Activated CD8-positive, alpha-beta T cell treated with anti-CD3 and anti-CD28 coated beads, Interleukin-2, amount 10 ng/mL, durations not matched to agents 7 days and 5 days (primary cell): Measurements from ENCODE around the gene NFIA. TPM values are rescaled to one million over a fixed set of nuclear protein-coding genes. Genes with fewer than 3 reads are reported as not detected.

Experiments used
- ATAC-seq: fragments of 150-1000 bp; cut with Tn5 transposase; one replicate; pipeline ENCODE4 v1.10.0; 2021; ENCODE audit warnings: moderate library complexity
- CTCF ChIA-PET: fragments of 350-600 bp; sonication (Branson Sonifier 250); formaldehyde crosslinking; loops from one replicate; lab custom pipeline; 2021; ENCODE audit warnings: antibody characterized with exemption; lab: Charles Lee
- POLR2A ChIA-PET: fragments of 350-600 bp; sonication (Branson Sonifier 250); formaldehyde crosslinking; loops from one replicate; lab custom pipeline; 2021; ENCODE audit warnings: antibody characterized with exemption; lab: Charles Lee
- DNase-seq: peaks from one replicate; pipeline ENCODE4 v3.0.0-alpha.2; 2020
- H3K27ac Mint-ChIP-seq: one replicate; pipeline ENCODE4 v1.8.0; 2021; ENCODE audit warnings: mild to moderate bottlenecking, mixed read lengths
- H3K27me3 Mint-ChIP-seq: one replicate; pipeline ENCODE4 v1.8.0; 2021; ENCODE audit warnings: low read depth, mixed read lengths
- H3K36me3 Mint-ChIP-seq: one replicate; pipeline ENCODE4 v1.8.0; 2021; ENCODE audit warnings: low read depth, mixed read lengths
- H3K4me1 Mint-ChIP-seq: one replicate; pipeline ENCODE4 v1.8.0; 2021; ENCODE audit warnings: low read depth, mixed read lengths
- H3K4me3 Mint-ChIP-seq: one replicate; pipeline ENCODE4 v1.8.0; 2021; ENCODE audit warnings: mild to moderate bottlenecking, mixed read lengths
- H3K9me3 Mint-ChIP-seq: one replicate; pipeline ENCODE4 v1.8.0; 2022; ENCODE audit warnings: mixed read lengths; ENCODE audit not compliant: insufficient read depth
- total RNA-seq, 2 experiments: library from RNA; stranded (reverse); gene quantifications; one replicate each; pipeline ENCODE4 v1.2.3, GENCODE V29; 2021

The NFIA gene
- total RNA-seq, 2 experiments from 2014 or later, result 0.66 to 0.78 TPM

DNA sequence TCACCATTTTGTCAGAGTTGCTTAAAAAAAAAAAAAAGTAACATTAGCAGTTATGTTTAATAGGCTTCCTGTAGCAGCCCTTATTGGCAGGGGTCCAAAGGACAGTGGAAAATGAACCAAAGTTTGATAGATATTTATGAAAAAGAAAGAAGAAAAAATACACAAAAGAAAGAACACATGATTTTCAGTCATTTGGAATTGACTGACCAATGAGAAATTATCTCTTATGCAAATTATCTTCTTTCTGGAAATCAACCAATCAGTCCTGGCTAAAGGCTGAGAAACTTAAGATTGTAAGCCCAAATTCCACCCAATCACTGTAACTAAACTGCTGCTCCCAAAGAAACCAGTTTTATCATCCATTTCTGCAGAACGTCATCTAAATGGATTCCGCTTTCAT, 360.2 kb downstream of the NFIA start:
- Mint-ChIP-seq H3K4me1 (no peaks in the 10 kb centered on the region), H3K4me3 (no peak overlapping the region), H3K27ac (no peak overlapping the region), H3K36me3 (no peaks in the 10 kb centered on the region), H3K27me3 (peaks cover 1% of the 10 kb centered on the region), H3K9me3 (no peaks in the 10 kb centered on the region)
- POLR2A ChIA-PET, result no interaction called here
- CTCF ChIA-PET, result no interaction called here
- ATAC-seq (no peak), DNase-seq (no peak)

DNA sequence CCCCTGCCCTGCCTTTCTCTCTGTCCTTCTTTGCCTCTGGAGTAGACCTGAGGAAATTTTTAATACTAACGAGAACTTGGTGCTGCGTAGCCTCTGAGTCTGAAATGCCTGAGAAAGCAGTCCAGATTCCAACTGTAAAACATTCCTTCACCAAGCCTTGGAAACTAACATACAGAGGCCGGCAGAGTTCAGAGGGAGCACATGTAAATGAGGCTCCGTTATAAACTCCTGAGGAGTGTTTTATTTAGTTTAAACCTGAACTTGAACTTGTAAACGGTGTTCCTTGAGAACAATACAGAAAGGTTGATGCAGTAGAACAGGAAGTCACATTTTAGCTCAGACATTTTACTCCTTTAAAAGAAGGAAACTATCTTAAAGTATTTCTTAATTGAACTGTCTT, 361.9 kb downstream of the NFIA start:
- no peaks in the 10 kb centered on the region for H3K27me3 Mint-ChIP-seq
- no peaks in the 10 kb centered on the region for H3K9me3 Mint-ChIP-seq
- CTCF ChIA-PET, result no interaction called here
- no peak overlapping the region for H3K4me3 Mint-ChIP-seq
- POLR2A ChIA-PET, result no interaction called here
- DNase-seq (no peak), ATAC-seq (no peak)
- no peaks in the 10 kb centered on the region for H3K4me1 Mint-ChIP-seq
- no peak overlapping the region for H3K27ac Mint-ChIP-seq
- H3K36me3 Mint-ChIP-seq, result no peaks in the 10 kb centered on the region

DNA sequence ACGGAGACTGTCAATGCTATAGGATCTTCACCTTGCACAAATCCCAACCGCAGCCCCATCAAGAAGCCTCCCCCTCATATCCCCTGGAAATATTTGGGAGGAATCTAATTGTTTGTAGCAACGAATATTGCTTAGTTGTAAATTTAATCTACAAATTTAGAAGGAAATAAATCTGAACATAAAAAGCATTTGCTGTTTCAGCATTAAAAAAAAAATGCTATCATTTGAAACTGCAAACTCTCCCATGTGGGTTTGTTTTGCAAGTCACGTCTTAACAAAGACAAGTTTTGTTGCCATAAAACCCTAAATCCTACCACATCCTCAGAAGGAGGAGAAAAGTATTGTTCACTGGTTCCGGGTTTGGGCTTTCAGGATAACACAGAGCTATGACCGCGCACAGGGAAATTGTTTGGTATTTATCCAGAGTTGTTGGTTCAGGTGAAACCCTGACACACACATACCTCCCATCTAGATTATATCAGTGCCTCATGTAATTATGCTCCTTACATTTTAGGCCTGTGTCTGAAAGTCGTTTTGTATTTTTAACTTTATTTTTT, 363.0 kb downstream of the NFIA start:
- Mint-ChIP-seq H3K4me1 (no peaks in the 10 kb centered on the region), H3K27me3 (no peaks in the 10 kb centered on the region), H3K27ac (no peak overlapping the region), H3K36me3 (no peaks in the 10 kb centered on the region), H3K9me3 (no peaks in the 10 kb centered on the region), H3K4me3 (no peak overlapping the region)
- ChIA-PET CTCF (no interaction called here), POLR2A (no interaction called here)
- no peak for DNase-seq
- ATAC-seq, result no peak

DNA sequence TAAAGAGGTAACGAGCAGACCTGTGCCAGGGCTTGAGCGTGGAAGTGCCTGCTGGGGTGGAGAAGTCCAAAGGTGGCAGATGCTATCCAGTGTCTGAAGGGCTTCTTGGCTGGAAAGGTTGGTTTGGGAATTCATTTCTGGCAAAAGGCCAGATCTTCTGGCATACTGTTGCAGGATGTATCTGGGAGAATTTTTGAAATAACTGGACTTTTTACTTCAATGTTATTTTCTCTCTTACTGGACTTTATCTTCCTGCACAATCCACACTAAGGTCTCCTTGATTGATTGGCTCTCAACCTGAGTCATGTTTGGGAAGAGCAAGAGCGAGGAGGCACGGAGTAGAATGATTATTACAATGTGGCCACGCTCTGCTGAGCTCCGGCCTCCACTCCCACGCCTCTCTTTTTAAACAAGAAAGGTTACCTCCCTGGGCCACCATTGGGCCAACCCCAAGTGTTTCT, 364.2 kb downstream of the NFIA start:
- no peak for ATAC-seq
- ChIA-PET POLR2A (interaction anchor here (0.7 kb wide), 1 partner anchor 60 kb away, joined by 3 read pairs; no protein-coding TSS in a partner anchor), CTCF (no interaction called here)
- no peaks in the 10 kb centered on the region for H3K4me1 Mint-ChIP-seq
- no peak overlapping the region for H3K27ac Mint-ChIP-seq
- no peak overlapping the region for H3K4me3 Mint-ChIP-seq
- H3K27me3 Mint-ChIP-seq, result no peaks in the 10 kb centered on the region
- H3K9me3 Mint-ChIP-seq, result no peaks in the 10 kb centered on the region
- DNase-seq, result no peak
- H3K36me3 Mint-ChIP-seq, result no peaks in the 10 kb centered on the region

DNA sequence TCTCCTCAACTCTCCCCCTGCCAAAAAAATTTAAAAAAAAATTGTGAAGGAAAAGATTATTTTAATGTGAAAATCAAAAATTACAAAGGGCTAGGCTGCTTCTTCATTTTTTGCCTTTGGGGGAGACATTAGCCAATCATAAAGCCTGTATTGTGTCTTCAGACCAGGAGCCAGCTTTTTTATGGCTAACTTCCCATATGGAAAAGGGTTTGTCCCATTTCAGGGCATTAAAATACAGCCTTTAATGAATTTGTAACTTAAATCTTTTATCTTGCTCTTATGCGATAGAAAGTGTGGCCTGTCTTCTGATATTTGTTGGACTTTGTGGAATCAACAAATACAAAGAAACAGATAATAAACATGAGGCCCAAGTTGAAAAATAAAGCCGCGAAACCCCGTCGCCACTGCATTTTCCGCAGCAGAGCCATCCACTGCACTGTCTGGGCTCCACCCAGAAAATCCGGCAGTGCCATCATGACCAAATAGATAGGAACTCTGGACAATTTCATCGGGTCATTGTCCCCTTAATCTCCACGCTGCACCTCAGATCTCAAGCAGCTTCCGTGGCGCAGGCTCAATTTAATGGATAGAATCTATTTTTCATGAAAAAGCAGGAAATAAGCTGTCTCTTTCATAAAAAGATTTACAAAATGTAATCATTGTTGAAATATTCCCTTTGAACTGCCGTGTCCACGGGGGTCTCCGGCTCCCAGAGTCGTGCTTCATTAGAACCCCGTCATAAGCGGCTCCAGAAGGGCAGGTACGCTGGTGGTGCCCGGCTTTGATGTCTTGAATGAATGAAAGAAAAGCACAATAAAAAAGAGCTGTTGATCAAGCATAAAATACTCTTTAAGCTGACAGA, 365.0 kb downstream of the NFIA start:
- Mint-ChIP-seq H3K27ac (no peak overlapping the region), H3K4me3 (no peak overlapping the region), H3K36me3 (no peaks in the 10 kb centered on the region), H3K27me3 (no peaks in the 10 kb centered on the region), H3K9me3 (no peaks in the 10 kb centered on the region), H3K4me1 (no peaks in the 10 kb centered on the region)
- no peak for ATAC-seq
- CTCF ChIA-PET, result no interaction called here
- POLR2A ChIA-PET, result interaction anchor here (0.7 kb wide), 1 partner anchor 60 kb away, joined by 3 read pairs; no protein-coding TSS in a partner anchor
- no peak for DNase-seq

DNA sequence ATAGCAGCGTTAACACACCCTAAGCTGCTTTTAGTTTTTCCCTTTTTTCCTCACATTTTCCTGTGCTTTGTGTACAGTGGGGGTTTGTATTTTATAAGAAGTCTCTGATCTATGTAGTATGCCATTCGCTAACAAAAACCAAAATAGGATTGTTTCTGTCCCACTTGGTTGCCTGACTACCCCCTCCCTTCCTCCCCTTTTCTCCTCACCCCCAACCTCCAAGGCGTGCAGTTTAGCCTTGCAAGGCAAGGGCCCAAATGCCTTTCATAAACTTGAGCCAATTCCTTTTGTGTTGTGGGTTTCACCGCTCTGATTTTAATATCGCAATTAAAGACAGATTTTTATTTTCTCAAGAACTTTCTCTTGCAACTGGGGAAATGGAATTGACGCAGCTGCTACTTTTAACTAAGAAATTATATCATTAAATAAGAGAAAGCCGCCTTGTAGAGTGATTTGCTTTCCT, 365.6 kb downstream of the NFIA start:
- no peak for DNase-seq
- peaks cover under 1% of the 10 kb centered on the region for H3K4me1 Mint-ChIP-seq
- H3K36me3 Mint-ChIP-seq, result no peaks in the 10 kb centered on the region
- H3K4me3 Mint-ChIP-seq, result no peak overlapping the region
- H3K27ac Mint-ChIP-seq, result no peak overlapping the region
- H3K27me3 Mint-ChIP-seq, result no peaks in the 10 kb centered on the region
- no peaks in the 10 kb centered on the region for H3K9me3 Mint-ChIP-seq
- CTCF ChIA-PET, result no interaction called here
- ATAC-seq, result no peak
- POLR2A ChIA-PET, result no interaction called here

DNA sequence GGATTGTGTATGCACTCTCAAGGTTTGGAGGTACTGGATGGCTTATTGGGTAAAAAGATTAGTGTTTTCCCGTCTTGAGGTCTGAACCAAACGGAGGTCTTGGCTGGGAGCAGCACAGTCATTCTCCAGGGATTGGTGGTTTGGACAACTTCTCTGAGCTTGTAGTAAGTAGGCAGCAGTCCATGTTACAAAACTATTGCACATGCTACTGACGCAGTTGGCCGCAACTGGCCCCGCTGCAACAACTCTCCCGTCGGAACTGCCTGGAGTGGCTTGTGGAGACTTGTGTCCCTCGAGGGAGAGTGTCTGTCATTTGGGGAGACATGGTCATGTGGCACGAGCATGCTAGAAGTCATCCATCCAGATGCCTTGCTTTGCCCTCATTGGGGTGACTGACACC, 366.6 kb downstream of the NFIA start:
- Mint-ChIP-seq H3K36me3 (no peaks in the 10 kb centered on the region), H3K27me3 (no peaks in the 10 kb centered on the region), H3K9me3 (no peaks in the 10 kb centered on the region), H3K4me1 (peaks cover 9% of the 10 kb centered on the region), H3K4me3 (no peak overlapping the region), H3K27ac (no peak overlapping the region)
- ChIA-PET POLR2A (no interaction called here), CTCF (interaction anchor here (0.6 kb wide), 1 partner anchor 140 kb away, joined by 3 read pairs; no protein-coding TSS in a partner anchor)
- no peak for DNase-seq
- no peak for ATAC-seq

DNA sequence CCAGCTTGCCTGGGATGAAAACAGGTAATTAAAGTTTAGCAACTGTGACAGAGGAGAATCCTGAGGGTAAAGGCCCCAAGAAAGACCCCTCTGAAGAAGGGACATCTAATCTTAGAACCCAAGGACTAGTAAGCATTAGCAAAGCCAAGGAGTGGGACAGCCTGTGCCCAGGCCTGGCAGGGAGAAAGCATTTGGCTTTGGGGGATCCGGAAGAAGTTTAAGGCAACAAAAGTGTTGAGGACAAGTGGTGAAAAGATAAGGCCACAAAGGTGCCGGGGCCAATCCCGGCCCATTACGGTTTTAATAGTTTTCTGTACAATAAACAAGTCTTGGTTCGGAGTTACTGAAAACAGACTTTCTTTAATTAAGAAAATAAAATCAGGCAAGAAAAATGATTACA, 367.0 kb downstream of the NFIA start:
- CTCF ChIA-PET, result interaction anchor here (0.6 kb wide), 1 partner anchor 139 kb away, joined by 3 read pairs; no protein-coding TSS in a partner anchor
- no peak overlapping the region for H3K27ac Mint-ChIP-seq
- H3K27me3 Mint-ChIP-seq, result no peaks in the 10 kb centered on the region
- POLR2A ChIA-PET, result no interaction called here
- H3K36me3 Mint-ChIP-seq, result no peaks in the 10 kb centered on the region
- no peak for ATAC-seq
- DNase-seq, result no peak
- H3K4me1 Mint-ChIP-seq, result peaks cover 9% of the 10 kb centered on the region
- no peaks in the 10 kb centered on the region for H3K9me3 Mint-ChIP-seq
- no peak overlapping the region for H3K4me3 Mint-ChIP-seq

DNA sequence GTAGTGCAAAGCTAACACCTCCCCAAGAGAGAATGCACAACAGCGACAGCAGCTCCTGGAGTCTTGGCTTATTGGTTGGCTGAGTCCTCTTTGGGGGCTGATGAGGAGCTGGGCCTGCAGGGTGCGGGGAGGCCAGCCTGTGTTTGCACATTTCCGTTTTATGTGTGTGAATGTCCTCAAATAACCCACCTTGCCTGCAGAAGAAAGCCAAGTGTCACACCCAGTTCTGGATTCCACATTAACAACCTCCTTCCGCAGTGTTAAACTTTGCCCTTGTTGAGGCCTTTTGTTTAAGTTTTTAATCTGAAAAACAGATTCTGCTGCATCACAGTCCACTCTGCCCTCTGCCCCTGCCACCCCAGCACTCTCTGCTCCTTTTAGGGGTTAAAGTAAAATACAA, 368.1 kb downstream of the NFIA start:
- Mint-ChIP-seq H3K9me3 (no peaks in the 10 kb centered on the region), H3K4me1 (peaks cover 9% of the 10 kb centered on the region), H3K36me3 (no peaks in the 10 kb centered on the region), H3K27ac (no peak overlapping the region), H3K27me3 (peaks cover 3% of the 10 kb centered on the region), H3K4me3 (no peak overlapping the region)
- no peak for ATAC-seq
- POLR2A ChIA-PET, result no interaction called here
- CTCF ChIA-PET, result interaction anchor here (4.4 kb wide), 1 partner anchor 472 kb away, joined by 13 read pairs; no protein-coding TSS in a partner anchor
- DNase-seq, result no peak

DNA sequence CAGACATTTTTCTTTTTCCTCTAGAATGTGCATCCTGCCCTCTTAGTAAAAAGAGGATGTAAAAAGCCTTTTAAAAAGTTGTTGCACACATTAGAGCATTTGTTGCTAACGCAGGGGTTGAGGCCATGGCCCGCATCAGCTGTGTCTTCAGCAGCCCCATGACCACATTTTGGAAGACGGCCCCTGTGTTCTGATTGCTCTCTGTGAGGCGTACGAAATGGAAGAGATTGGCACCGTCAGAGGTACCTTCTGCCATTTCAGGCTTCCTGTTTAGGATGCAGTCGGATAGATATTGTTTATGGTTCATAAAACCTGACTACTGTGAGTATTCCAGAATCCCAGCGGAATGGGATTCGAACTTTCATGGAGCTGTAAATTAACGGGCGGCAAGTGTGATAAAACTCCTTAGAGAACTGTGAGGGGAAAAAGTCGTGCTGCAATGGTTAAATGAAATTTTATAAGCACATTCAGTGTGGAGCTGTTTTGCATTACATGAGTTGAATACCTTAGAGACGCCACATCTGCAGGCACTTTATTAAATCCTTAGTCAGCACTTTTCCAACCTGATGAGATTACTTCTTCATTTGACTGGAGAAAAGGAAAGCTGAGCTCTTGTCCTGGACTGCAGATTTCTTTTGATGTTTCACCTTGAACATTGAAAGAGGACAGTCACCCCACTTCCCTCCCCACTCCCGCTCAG, 368.7 kb downstream of the NFIA start:
- ATAC-seq, result no peak
- H3K36me3 Mint-ChIP-seq, result no peaks in the 10 kb centered on the region
- H3K4me1 Mint-ChIP-seq, result peaks cover 9% of the 10 kb centered on the region
- H3K27ac Mint-ChIP-seq, result no peak overlapping the region
- H3K4me3 Mint-ChIP-seq, result no peak overlapping the region
- no peaks in the 10 kb centered on the region for H3K9me3 Mint-ChIP-seq
- ChIA-PET CTCF (interaction anchor here (1.0 to 4.4 kb wide), 5 partner anchors 14 to 472 kb away, joined by 3 to 13 read pairs (median 10); no protein-coding TSS in a partner anchor), POLR2A (no interaction called here)
- peaks cover 3% of the 10 kb centered on the region for H3K27me3 Mint-ChIP-seq
- no peak for DNase-seq

DNA sequence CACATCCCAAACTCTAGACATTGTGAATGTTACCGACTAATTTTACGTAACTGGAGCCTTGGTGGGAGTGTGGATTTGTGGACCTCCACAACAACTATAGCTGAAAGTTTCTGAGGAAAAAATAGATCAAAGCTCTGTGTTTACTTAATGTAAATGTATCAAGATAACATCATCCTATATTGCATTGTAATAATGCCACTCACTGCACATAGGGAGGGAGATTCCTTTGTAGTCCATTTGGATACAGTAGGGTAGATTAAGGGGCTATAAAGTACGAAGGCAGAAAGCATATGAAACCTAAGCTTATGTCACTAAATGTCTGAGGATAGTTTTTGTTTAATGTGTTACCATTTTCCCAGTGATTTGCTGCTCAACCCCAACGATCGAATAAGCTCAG, 369.2 kb downstream of the NFIA start:
- no peak for ATAC-seq
- DNase-seq, result no peak
- POLR2A ChIA-PET, result interaction anchor here (0.6 kb wide), 1 partner anchor 324 kb away, joined by 3 read pairs; no protein-coding TSS in a partner anchor
- Mint-ChIP-seq H3K9me3 (no peaks in the 10 kb centered on the region), H3K36me3 (no peaks in the 10 kb centered on the region), H3K4me3 (no peak overlapping the region), H3K4me1 (peaks cover 9% of the 10 kb centered on the region), H3K27ac (no peak overlapping the region), H3K27me3 (peaks cover 3% of the 10 kb centered on the region)
- CTCF ChIA-PET, result interaction anchor here (1.0 to 4.4 kb wide), 6 partner anchors 13 to 473 kb away, joined by 3 to 13 read pairs (median 7); no protein-coding TSS in a partner anchor
